Chondrocyte (in vitro differentiated cells): ENCODE results near the gene ESYT2. TPM values are rescaled to one million over a fixed set of nuclear protein-coding genes. Genes with fewer than 3 reads are reported as not detected.

Experiments used
- DNase-seq: peaks from one replicate; pipeline ENCODE4 v3.0.0; 2021; ENCODE audit warnings: mixed read lengths, low spot score
- H3K27ac Mint-ChIP-seq: one replicate; pipeline ENCODE4 v1.8.0; 2021; ENCODE audit warnings: mild to moderate bottlenecking, moderate library complexity, mixed read lengths; ENCODE audit not compliant: unreplicated experiment
- H3K27me3 Mint-ChIP-seq: 2 replicates; pipeline ENCODE4 v1.8.0; 2021; ENCODE audit warnings: low read depth, mixed read lengths
- H3K36me3 Mint-ChIP-seq: 2 replicates; pipeline ENCODE4 v1.8.0; 2021; ENCODE audit warnings: low read depth, mixed read lengths
- H3K4me1 Mint-ChIP-seq: 2 replicates; pipeline ENCODE4 v1.8.0; 2021; ENCODE audit warnings: low read depth, mild to moderate bottlenecking, mixed read lengths
- H3K4me3 Mint-ChIP-seq: one replicate; pipeline ENCODE4 v1.8.0; 2021; ENCODE audit warnings: mild to moderate bottlenecking, moderate library complexity, mixed read lengths; ENCODE audit not compliant: unreplicated experiment
- H3K9me3 Mint-ChIP-seq: 2 replicates; pipeline ENCODE4 v1.8.0; 2021; ENCODE audit warnings: low read depth, mixed read lengths
- total RNA-seq: library from RNA; stranded (reverse); gene quantifications from 3 replicates; pipeline ENCODE4 v1.2.1, GENCODE V29; 2021
- TF ChIP-seq, protein P1 (sequence below): fragments of 200-600 bp; sonication (generic); IDR thresholded peaks from 2 replicates; pipeline ENCODE4 v1.5.0; 2021; ENCODE audit warnings: antibody characterized with exemption, mild to moderate bottlenecking, moderate library complexity

The ESYT2 gene
- total RNA-seq, 1 donor from 2014 or later: 108 TPM

DNA sequence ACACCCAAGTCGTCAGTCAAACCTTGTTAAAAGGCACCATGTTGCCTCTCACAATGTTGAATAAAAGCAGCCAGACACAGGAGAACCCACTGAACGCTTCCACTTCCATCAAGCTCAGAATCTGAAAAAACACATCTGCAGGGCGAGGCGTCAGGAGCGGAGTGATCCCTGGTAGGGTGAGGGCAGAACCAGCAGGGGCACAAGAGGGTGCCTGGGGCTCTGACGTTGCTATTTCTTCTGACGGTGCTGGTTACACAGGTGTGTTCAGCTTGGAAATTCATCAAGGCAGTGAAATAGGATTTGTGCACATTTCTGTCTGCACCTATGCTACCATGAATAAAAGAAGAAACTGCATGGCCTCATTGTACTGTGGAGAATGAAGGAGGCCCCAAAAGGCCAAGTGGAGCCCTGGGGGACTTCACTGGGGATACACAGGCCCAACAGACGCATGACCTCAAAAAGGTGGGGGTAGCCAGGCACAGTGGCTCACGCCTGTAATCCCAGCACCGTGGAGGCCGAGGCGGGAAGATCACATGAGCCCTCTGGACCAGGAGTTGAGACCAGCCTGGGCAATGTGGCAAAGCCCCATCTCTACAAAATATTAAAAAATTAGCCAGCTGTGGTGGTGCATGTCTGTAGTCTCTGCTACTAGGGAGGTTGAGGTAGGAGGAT, 105.5 kb downstream of the ESYT2 start:
- peaks cover 5% of the 10 kb centered on the region for H3K9me3 Mint-ChIP-seq
- no peaks in the 10 kb centered on the region for H3K4me1 Mint-ChIP-seq
- H3K27me3 Mint-ChIP-seq: no peaks in the 10 kb centered on the region
- no peak for DNase-seq
- H3K27ac Mint-ChIP-seq: no peak overlapping the region
- TF ChIP-seq, protein P1, sequence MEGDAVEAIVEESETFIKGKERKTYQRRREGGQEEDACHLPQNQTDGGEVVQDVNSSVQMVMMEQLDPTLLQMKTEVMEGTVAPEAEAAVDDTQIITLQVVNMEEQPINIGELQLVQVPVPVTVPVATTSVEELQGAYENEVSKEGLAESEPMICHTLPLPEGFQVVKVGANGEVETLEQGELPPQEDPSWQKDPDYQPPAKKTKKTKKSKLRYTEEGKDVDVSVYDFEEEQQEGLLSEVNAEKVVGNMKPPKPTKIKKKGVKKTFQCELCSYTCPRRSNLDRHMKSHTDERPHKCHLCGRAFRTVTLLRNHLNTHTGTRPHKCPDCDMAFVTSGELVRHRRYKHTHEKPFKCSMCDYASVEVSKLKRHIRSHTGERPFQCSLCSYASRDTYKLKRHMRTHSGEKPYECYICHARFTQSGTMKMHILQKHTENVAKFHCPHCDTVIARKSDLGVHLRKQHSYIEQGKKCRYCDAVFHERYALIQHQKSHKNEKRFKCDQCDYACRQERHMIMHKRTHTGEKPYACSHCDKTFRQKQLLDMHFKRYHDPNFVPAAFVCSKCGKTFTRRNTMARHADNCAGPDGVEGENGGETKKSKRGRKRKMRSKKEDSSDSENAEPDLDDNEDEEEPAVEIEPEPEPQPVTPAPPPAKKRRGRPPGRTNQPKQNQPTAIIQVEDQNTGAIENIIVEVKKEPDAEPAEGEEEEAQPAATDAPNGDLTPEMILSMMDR: no peak
- peaks cover 2% of the 10 kb centered on the region for H3K36me3 Mint-ChIP-seq
- no peak overlapping the region for H3K4me3 Mint-ChIP-seq

DNA sequence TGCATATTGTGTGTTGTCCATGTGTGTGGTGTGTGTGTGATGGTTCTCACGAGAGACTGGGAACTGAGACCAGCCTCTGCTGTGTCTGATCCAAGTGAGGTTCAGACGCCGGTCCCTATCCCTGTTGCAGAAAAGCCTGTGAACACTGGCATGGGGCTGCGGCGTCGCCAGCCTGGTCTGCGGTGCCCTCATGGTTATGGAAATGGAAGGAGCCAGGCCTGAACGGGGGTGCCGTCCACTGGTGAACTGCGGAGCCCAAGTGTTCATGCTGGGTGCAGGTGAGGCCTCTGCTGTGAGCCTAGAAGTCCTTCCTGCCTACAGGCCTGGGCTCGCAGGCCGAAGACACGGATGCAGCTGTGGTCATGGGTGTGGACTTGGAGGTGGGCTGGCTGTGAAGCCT, 106.0 kb downstream of the ESYT2 start:
- Mint-ChIP-seq H3K27ac (no peak overlapping the region), H3K36me3 (no peaks in the 10 kb centered on the region), H3K4me3 (no peak overlapping the region), H3K4me1 (no peaks in the 10 kb centered on the region), H3K9me3 (peaks cover 5% of the 10 kb centered on the region), H3K27me3 (no peaks in the 10 kb centered on the region)
- TF ChIP-seq, protein P1: no peak
- no peak for DNase-seq

DNA sequence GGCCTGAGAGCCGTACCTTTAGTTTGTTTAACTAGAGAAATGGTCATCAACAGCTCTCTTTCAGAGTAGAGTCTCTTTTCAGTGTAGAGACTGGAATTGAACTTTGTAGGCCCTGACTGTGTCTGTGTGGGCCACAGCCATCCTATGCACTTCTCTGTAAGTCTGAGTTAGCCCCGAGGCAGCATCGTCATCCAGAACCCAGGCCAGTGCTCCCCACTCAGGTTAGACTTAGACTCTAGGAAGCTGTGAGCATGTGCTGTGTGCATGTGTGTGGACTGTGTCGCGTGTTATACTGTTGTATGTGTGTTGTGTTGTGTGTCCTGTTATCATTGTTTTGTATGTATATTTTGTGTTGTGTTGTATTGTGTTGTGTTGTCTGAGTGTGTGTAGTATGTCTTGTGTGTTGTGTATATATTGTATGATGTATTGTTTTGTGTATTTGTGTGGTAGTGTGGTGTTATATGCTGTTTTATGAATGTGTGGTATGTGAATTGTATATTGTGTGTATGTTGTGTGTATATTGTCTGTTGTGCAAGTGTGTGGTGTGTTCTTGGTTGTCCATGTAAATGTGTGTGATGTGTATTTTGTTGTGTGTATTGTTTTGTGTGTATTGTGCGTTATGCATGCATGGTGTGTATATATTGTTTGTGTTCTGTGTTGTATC, 106.6 kb downstream of the ESYT2 start:
- DNase-seq: no peak
- peaks cover 5% of the 10 kb centered on the region for H3K9me3 Mint-ChIP-seq
- peaks cover 3% of the 10 kb centered on the region for H3K27me3 Mint-ChIP-seq
- H3K36me3 Mint-ChIP-seq: no peaks in the 10 kb centered on the region
- H3K4me1 Mint-ChIP-seq: no peaks in the 10 kb centered on the region
- TF ChIP-seq, protein P1: no peak
- no peak overlapping the region for H3K27ac Mint-ChIP-seq
- no peak overlapping the region for H3K4me3 Mint-ChIP-seq

DNA sequence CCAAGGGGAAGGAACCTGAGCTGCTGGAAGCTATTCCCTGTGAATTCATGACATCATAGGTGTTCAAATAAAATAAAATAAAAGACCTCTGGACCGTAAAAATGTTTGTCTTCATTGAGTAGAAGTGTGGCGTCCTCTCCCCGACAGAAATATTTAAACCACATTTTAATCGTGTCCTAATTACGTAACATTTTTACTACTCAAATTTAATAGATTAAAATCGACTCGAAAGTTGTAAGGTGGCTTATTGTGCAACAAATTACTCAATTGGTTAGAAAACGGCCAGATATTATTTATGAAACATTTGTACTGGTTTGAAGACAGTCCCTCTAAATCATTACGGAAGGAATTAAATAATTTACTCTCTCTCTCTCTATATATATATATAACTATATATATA, 109.2 kb downstream of the ESYT2 start:
- H3K27ac Mint-ChIP-seq: no peak overlapping the region
- H3K9me3 Mint-ChIP-seq: peaks cover 2% of the 10 kb centered on the region
- no peak overlapping the region for H3K4me3 Mint-ChIP-seq
- H3K4me1 Mint-ChIP-seq: no peaks in the 10 kb centered on the region
- no peak for DNase-seq
- TF ChIP-seq, protein P1: no peak
- peaks cover 7% of the 10 kb centered on the region for H3K27me3 Mint-ChIP-seq
- no peaks in the 10 kb centered on the region for H3K36me3 Mint-ChIP-seq

DNA sequence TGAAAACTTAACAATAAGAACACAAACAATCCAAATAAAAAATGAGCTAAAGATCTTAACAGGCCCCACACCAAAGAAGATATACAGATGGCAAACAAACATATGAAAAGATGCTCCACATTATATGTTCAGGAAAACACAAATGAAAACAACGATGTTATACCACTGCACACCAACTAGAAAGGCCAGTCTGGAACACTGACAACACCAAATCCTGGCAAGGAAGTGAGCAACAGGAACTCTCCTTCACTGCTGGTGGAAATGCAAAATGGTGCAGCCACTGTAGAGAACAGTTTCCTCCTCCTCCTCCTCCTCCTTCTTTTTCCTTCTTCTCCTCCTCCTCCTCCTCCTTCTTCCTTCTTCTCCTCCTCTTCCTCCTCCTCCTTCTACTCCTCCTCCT, 112.5 kb downstream of the ESYT2 start:
- no peak overlapping the region for H3K4me3 Mint-ChIP-seq
- H3K27ac Mint-ChIP-seq: no peak overlapping the region
- no peaks in the 10 kb centered on the region for H3K4me1 Mint-ChIP-seq

More for the DNA sequence above, 112.5 kb downstream of the ESYT2 start:
- H3K9me3 Mint-ChIP-seq: no peaks in the 10 kb centered on the region
- H3K36me3 Mint-ChIP-seq: no peaks in the 10 kb centered on the region
- TF ChIP-seq, protein P1: no peak
- H3K27me3 Mint-ChIP-seq: peaks cover 7% of the 10 kb centered on the region
- DNase-seq: no peak
